ENCODE data around the gene MVB12B.
A peak's percentile ranks its signal among the peaks of the same experiment; 100 is the strongest.

Gene MVB12B

DNA sequence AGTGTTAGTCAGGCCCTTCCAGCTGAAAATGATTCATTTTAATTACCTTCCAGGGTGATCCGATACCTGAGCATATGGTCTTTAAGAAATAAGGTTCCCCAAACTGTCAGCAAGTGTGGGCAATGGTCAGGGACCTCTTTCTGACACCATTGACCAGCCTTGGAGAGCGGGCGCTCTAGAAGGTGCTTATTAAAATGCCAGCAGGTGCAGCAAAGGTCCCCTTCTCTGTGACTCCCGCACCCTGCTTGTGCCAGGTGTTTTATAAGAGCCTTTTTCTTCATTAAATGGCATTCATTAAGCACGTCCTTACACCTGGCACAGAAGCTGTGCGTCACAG lies 85.3 kb downstream of the MVB12B start:
- H3K27ac ChIP-seq: no peak overlapping the region
- peak; percentile 77 for DNase-seq (ENCODE audit: low spot score)
- POLR2A ChIA-PET (ENCODE audit: low non-redundant PET): no interaction called here
- TF ChIP-seq, protein P1, sequence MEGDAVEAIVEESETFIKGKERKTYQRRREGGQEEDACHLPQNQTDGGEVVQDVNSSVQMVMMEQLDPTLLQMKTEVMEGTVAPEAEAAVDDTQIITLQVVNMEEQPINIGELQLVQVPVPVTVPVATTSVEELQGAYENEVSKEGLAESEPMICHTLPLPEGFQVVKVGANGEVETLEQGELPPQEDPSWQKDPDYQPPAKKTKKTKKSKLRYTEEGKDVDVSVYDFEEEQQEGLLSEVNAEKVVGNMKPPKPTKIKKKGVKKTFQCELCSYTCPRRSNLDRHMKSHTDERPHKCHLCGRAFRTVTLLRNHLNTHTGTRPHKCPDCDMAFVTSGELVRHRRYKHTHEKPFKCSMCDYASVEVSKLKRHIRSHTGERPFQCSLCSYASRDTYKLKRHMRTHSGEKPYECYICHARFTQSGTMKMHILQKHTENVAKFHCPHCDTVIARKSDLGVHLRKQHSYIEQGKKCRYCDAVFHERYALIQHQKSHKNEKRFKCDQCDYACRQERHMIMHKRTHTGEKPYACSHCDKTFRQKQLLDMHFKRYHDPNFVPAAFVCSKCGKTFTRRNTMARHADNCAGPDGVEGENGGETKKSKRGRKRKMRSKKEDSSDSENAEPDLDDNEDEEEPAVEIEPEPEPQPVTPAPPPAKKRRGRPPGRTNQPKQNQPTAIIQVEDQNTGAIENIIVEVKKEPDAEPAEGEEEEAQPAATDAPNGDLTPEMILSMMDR (conservative IDR thresholded peaks at IDR 0.05; ENCODE audit: low read depth): no peak
- CTCF ChIA-PET: interaction anchor here (0.9 kb wide), 1 partner anchor 13 kb away, joined by 4 read pairs; no protein-coding TSS in a partner anchor

DNA sequence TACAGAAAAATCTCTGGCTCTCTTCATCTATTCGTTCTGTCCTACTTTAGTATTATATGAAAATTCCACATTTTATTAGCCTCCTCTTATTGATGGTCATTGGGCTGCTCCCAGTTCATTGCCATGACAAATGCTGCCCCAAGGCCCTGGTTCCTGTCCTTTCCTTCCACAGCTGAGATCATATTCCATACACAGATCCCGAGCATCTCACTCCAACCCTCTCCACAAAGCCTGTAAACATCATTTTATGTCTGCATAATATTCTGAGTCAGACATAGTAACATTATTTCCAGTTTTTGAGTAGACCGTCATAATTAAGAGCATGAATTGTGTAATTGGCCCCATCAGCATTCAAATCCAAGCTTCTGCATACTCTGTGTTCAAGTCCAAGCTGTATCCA lies 86.3 kb downstream of the MVB12B start:
- TF ChIP-seq, protein P1 (conservative IDR thresholded peaks at IDR 0.05; ENCODE audit: low read depth): no peak
- ChIA-PET CTCF (no interaction called here), POLR2A (ENCODE audit: low non-redundant PET) (no interaction called here)
- no peak overlapping the region for H3K27ac ChIP-seq
- DNase-seq (ENCODE audit: low spot score): no peak

DNA sequence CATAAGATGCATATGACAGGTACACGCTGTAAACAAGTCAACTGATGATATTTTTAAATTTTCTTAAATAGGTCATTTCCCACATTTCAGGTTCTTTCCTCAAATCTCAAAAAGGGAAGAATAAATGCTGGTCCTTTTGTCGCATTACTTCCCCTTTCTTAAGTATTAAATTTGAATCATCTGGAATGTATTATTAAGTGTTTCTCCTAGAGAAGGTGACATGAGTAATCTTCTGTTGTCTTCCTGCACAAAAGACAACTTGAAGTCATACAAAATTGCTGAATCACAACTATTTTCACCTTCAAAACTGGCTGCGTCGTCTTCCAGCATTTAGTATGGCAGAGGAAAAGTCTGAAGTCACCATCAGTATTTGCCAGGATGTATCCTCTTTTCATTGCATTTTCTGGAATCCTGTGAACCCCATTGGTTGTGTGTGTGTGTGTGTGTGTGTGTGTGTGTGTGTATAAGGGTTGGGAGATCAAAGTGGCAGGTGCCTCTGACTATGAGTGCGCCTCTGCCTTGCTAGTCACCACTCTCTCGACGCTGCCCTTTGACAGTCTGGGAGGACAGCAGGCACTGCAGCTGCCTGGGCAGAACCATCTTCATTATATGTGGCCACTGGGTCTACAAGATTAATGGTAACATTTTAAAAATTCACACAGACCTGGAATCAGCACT lies 86.9 kb downstream of the MVB12B start:
- ChIA-PET CTCF (no interaction called here), POLR2A (ENCODE audit: low non-redundant PET) (no interaction called here)
- DNase-seq (ENCODE audit: low spot score): no peak
- H3K27ac ChIP-seq: no peak overlapping the region
- TF ChIP-seq, protein P1 (conservative IDR thresholded peaks at IDR 0.05; ENCODE audit: low read depth): no peak

DNA sequence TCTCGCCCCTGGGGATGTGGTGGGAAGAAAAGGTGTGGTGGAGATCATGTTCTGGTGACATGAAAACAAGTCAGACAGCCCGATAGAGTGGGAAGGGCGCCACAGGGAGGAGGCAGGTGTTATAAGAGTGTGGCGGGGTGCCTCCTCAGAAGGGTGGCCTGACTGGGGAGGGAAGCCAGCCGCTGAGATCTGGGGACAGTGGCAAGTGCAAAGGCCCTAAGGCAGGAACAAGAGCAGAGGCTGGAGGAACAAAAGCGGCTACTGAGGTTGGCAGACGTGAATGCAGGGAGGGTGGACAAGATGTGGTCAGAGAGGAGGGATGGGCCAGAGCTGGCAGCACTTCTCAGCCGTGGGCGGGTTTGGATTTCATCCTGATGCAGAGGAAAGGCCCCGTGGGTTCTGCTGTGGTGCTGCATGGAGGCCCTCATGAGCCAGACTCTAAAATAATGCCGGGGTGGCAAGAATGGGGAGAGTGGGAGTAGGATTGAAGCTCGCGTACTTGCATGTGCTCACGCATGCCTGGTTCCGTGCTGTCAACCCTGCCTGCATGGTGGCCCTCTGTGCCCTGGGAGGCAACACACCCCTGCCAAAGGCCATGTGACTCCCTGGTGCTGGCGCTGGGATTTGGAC lies 89.2 kb downstream of the MVB12B start:
- ChIA-PET POLR2A (ENCODE audit: low non-redundant PET) (no interaction called here), CTCF (interaction anchor here (1.2 kb wide), 1 partner anchor 17 kb away, joined by 6 read pairs; no protein-coding TSS in a partner anchor)
- DNase-seq (ENCODE audit: low spot score): no peak
- TF ChIP-seq, protein P1 (conservative IDR thresholded peaks at IDR 0.05; ENCODE audit: low read depth): no peak
- no peak overlapping the region for H3K27ac ChIP-seq

DNA sequence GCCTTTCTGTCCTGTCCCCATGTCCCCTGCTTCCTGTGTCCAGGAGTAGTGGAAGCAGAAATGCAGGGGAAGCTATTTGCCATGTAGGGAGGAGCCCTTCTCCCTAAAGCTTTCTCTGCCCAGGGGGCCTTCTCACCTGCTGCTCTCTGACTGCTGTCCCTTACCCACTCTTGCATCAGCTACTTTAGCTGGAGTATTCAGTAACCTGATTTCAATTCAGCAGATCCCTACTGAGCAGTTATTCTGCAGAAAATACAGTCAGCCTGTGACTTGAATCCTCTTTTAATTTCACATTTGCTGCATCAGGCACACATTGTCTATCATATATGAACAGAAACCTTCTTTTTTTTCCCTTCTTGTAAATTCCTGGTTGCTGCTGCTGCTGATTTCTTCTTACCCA lies 90.4 kb downstream of the MVB12B start:
- ChIA-PET POLR2A (ENCODE audit: low non-redundant PET) (no interaction called here), CTCF (interaction anchor here (1.2 kb wide), 1 partner anchor 18 kb away, joined by 6 read pairs; no protein-coding TSS in a partner anchor)
- TF ChIP-seq, protein P1 (conservative IDR thresholded peaks at IDR 0.05; ENCODE audit: low read depth): no peak
- no peak overlapping the region for H3K27ac ChIP-seq
- DNase-seq (ENCODE audit: low spot score): no peak

DNA sequence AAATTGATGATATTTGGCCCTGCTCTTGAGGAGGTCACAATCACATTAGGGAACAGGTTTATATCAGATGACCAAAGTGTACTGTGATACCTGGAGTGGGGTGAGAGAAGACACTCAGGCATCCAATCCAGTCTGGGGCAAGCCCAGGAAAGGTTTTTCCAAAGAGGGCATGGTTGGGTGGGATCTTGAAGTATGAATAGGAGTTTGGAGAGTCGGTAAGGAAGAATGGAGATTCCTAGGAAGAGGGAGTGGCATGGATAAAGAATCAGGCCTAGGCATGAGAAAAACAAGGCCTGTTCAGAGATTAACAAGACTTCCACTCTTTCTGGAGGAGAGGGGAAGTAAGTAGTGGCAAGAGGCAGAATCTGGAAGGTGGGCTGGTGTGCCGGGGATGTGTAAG lies 91.1 kb downstream of the MVB12B start:
- TF ChIP-seq, protein P1 (conservative IDR thresholded peaks at IDR 0.05; ENCODE audit: low read depth): no peak
- CTCF ChIA-PET: no interaction called here
- POLR2A ChIA-PET (ENCODE audit: low non-redundant PET): no interaction called here
- no peak overlapping the region for H3K27ac ChIP-seq
- DNase-seq (ENCODE audit: low spot score): no peak

Data from RWPE1 (cell line).